PC-3 (cell line): Measurements from ENCODE around the gene SH3BGRL3. TPM values are rescaled to one million over a fixed set of nuclear protein-coding genes. Genes with fewer than 3 reads are reported as not detected.

Experiments
- ATAC-seq: fragments of 200-7000 bp; cut with Tn5 transposase; 2 replicates; pipeline ENCODE4 v1.9.1; 2020; ENCODE audit warnings: mild to moderate bottlenecking, moderate library complexity
- BruUV-seq: library from RNA; stranded (reverse); fragments of 400-500 nt; replicated peaks from 2 replicates; lab custom pipeline; 2021; lab: Mats Ljungman, UMichigan
- CTCF ChIA-PET: fragments of 300-600 bp; sonication (Branson Sonifier 250); formaldehyde crosslinking; loops from one replicate; lab custom pipeline; 2022; ENCODE audit warnings: antibody characterized with exemption; lab: Charles Lee
- POLR2A ChIA-PET: fragments of 300-600 bp; sonication (Branson Sonifier 250); formaldehyde crosslinking; loops from one replicate; lab custom pipeline; 2022; ENCODE audit warnings: antibody characterized with exemption; ENCODE audit not compliant: unreplicated experiment; lab: Charles Lee
- DNase-seq: peaks from one replicate; pipeline ENCODE4 v3.0.0-alpha.2; 2015
- H2AFZ ChIP-seq: fragments of 300-600 bp; sonication (generic); 2 replicates; pipeline ENCODE4 v1.6.0; 2016; ENCODE audit warnings: antibody characterized with exemption, low read length
- H3F3A ChIP-seq: fragments of 300-600 bp; sonication (generic); one replicate; pipeline ENCODE4 v1.6.0; 2017; ENCODE audit warnings: antibody characterized with exemption, low read length, control low read depth, mild to moderate bottlenecking; ENCODE audit not compliant: unreplicated experiment
- H3K27ac ChIP-seq: fragments of 300-600 bp; sonication (generic); 2 replicates; pipeline ENCODE4 v1.5.1; 2016; ENCODE audit warnings: mild to moderate bottlenecking, low read length
- H3K27me3 ChIP-seq: fragments of 300-600 bp; sonication (generic); 2 replicates; pipeline ENCODE4 v1.6.1; 2016; ENCODE audit warnings: low read length, mixed read lengths
- H3K36me3 ChIP-seq: fragments of 300-600 bp; sonication (generic); 2 replicates; pipeline ENCODE4 v1.6.1; 2016; ENCODE audit warnings: low read depth, mixed run types, low read length, mixed read lengths
- H3K4me1 ChIP-seq: fragments of 300-600 bp; sonication (generic); 2 replicates; pipeline ENCODE4 v1.5.1; 2016; ENCODE audit warnings: low read length; ENCODE audit not compliant: insufficient read depth
- H3K4me2 ChIP-seq: fragments of 300-600 bp; sonication (generic); 2 replicates; pipeline ENCODE4 v1.6.0; 2016; ENCODE audit warnings: low read length
- H3K4me3 ChIP-seq: fragments of 300-600 bp; sonication (generic); 2 replicates; pipeline ENCODE4 v1.5.1; 2016; ENCODE audit warnings: mild to moderate bottlenecking, low read length, mixed read lengths
- H3K79me2 ChIP-seq: fragments of 300-600 bp; sonication (generic); 2 replicates; pipeline ENCODE4 v1.6.1; 2017; ENCODE audit warnings: low read length, mixed read lengths
- H3K9ac ChIP-seq: fragments of 300-600 bp; sonication (generic); 2 replicates; pipeline ENCODE4 v1.6.0; 2016; ENCODE audit warnings: mild to moderate bottlenecking, low read length
- H3K9me2 ChIP-seq: fragments of 300-600 bp; sonication (generic); replicated peaks from 2 replicates; pipeline ENCODE4 v1.6.1; 2016; ENCODE audit warnings: mixed run types, low read length, mixed read lengths
- H3K9me3 ChIP-seq: fragments of 300-600 bp; sonication (generic); 2 replicates; pipeline ENCODE4 v1.6.1; 2016; ENCODE audit warnings: low read length, mixed read lengths
- H4K20me1 ChIP-seq: fragments of 300-600 bp; sonication (generic); 2 replicates; pipeline ENCODE4 v1.6.1; 2016; ENCODE audit warnings: low read length, mixed read lengths
- CTCF ChIP-seq: fragments of 300-600 bp; sonication (generic); conservative IDR thresholded peaks from 2 replicates; pipeline ENCODE4 v1.5.1; 2017; ENCODE audit warnings: antibody characterized with exemption, low read depth, mild to moderate bottlenecking, low read length
- EZH2 ChIP-seq: fragments of 300-600 bp; sonication (generic); IDR thresholded peaks from one replicate; pipeline ENCODE4 v1.6.1; 2017; ENCODE audit warnings: antibody characterized with exemption, mild to moderate bottlenecking, low read length; ENCODE audit not compliant: unreplicated experiment
- EZH2phosphoT487 ChIP-seq: fragments of 300-600 bp; sonication (generic); IDR thresholded peaks from 2 replicates; pipeline ENCODE4 v1.6.1; 2018; ENCODE audit warnings: mild to moderate bottlenecking, antibody characterized with exemption, low read length, borderline replicate concordance
- intact Hi-C: fragments of 100-400 bp; cut with micrococcal nuclease; formaldehyde crosslinking; loops from 2 replicates; pipeline ENCODE4 v1.9.0; 2023
- total RNA-seq: library from RNA; depleted of rRNA; stranded (reverse); fragments of >200 nt; gene quantifications from 2 replicates; pipeline ENCODE4 v1.2.3, GENCODE V29; 2014

The SH3BGRL3 gene
- total RNA-seq, 1 experiment from 2014 or later, result 181 TPM

- H3K36me3 ChIP-seq, result no peaks in the 10 kb centered on the region
- no peak overlapping the region for H3K4me2 ChIP-seq
- BruUV-seq, result no TSS peak
- no peak overlapping the region for H2AFZ ChIP-seq
- H3K9me3 ChIP-seq, result no peaks in the 10 kb centered on the region
- intact Hi-C loops, result no loop called here
- ATAC-seq, result no peak
- CTCF ChIA-PET, result no interaction called here
- no peaks in the 10 kb centered on the region for H3F3A ChIP-seq
- POLR2A ChIA-PET, result no interaction called here
- no peaks in the 10 kb centered on the region for H4K20me1 ChIP-seq
- TF ChIP-seq CTCF (no peak), EZH2 (no peak), EZH2phosphoT487 (no peak)
- DNase-seq, result no peak
- 0 out of 2 replicates have a peak, but pooled peaks cover 2% of the 10 kb centered on the region for H3K79me2 ChIP-seq
- H3K27ac ChIP-seq, result no peak overlapping the region
- no peaks in the 10 kb centered on the region for H3K9me2 ChIP-seq
- peaks cover 7% of the 10 kb centered on the region; the same call in 1 of the 2 replicates for H3K4me1 ChIP-seq
- H3K27me3 ChIP-seq, result no peaks in the 10 kb centered on the region
- H3K4me3 ChIP-seq, result no peak overlapping the region
- H3K9ac ChIP-seq, result no peak overlapping the region
Measured at GRCh38 chr1:26296340-26297056, 16.6 kb downstream of the SH3BGRL3 start.

- Histone ChIP-seq H3K9me2 (no peaks in the 10 kb centered on the region), H3K9ac (no peak overlapping the region), H3K9me3 (no peaks in the 10 kb centered on the region), H3K36me3 (no peaks in the 10 kb centered on the region), H3K27ac (no peak overlapping the region; the same call in 1 of the 2 replicates), H3K4me1 (peaks cover 7% of the 10 kb centered on the region; the same call in 1 of the 2 replicates), H4K20me1 (no peaks in the 10 kb centered on the region), H3K4me3 (no peak overlapping the region), H2AFZ (no peak overlapping the region), H3F3A (no peaks in the 10 kb centered on the region), H3K79me2 (peaks cover 6% of the 10 kb centered on the region; the same call in 1 of the 2 replicates), H3K4me2 (no peak overlapping the region), H3K27me3 (no peaks in the 10 kb centered on the region)
- DNase-seq (no peak), ATAC-seq (no peak)
- intact Hi-C loops, result no loop called here
- ChIA-PET POLR2A (no interaction called here), CTCF (no interaction called here)
- TF ChIP-seq EZH2 (no peak), CTCF (no peak), EZH2phosphoT487 (no peak)
- no TSS peak for BruUV-seq
Measured at GRCh38 chr1:26297057-26297790, 17.3 kb downstream of the SH3BGRL3 start.
